ENCODE measurements around the gene TPH1.

TPH1 gene

GRCh38 chr11:18022419-18022818, 23.6 kb downstream of the TPH1 start:
- H3K4me2 ChIP-seq (ENCODE audit: low read depth, low read length) = no peak overlapping the region
- H3K4me1 ChIP-seq (ENCODE audit: low read length) = peaks cover 5% of the 10 kb centered on the region
- H3K9ac ChIP-seq (ENCODE audit: low read length) = no peak overlapping the region
- H3K9me3 ChIP-seq (replicated peaks; ENCODE audit: insufficient read depth, low read length) = no peaks in the 10 kb centered on the region
- H3K27me3 ChIP-seq (replicated peaks; ENCODE audit: insufficient read depth, low read length) = no peaks in the 10 kb centered on the region
- DNase-seq = no peak
- no peaks in the 10 kb centered on the region for H3F3A ChIP-seq (ENCODE audit: insufficient read depth, low read length)
- no peaks in the 10 kb centered on the region for H4K20me1 ChIP-seq (ENCODE audit: insufficient read depth, low read length)
- H3K36me3 ChIP-seq (replicated peaks; ENCODE audit: insufficient read depth, low read length) = no peaks in the 10 kb centered on the region
- TF ChIP-seq CTCF (IDR thresholded peaks at IDR 0.05; ENCODE audit: low read length) (no peak), EZH2phosphoT487 (IDR thresholded peaks at IDR 0.05; ENCODE audit: low read length) (no peak), EZH2 (optimal IDR thresholded peaks at IDR 0.05; ENCODE audit: low read depth, low read length) (no peak)
- H3K27ac ChIP-seq (ENCODE audit: low read length) = no peak overlapping the region
- H3K79me2 ChIP-seq (ENCODE audit: low read length) = no peaks in the 10 kb centered on the region
- no peak overlapping the region for H2AFZ ChIP-seq (ENCODE audit: low read length)
- H3K9me2 ChIP-seq (replicated peaks; ENCODE audit: insufficient read depth, low read length) = no peaks in the 10 kb centered on the region
- H3K4me3 ChIP-seq (ENCODE audit: low read length) = no peak overlapping the region

GRCh38 chr11:18019650-18020049, 26.4 kb downstream of the TPH1 start:
- H3K9me2 ChIP-seq (replicated peaks; ENCODE audit: insufficient read depth, low read length) = no peaks in the 10 kb centered on the region
- H4K20me1 ChIP-seq (ENCODE audit: insufficient read depth, low read length) = no peaks in the 10 kb centered on the region
- no peak overlapping the region for H3K9ac ChIP-seq (ENCODE audit: low read length)
- no peaks in the 10 kb centered on the region for H3K36me3 ChIP-seq (replicated peaks; ENCODE audit: insufficient read depth, low read length)
- H3K27me3 ChIP-seq (replicated peaks; ENCODE audit: insufficient read depth, low read length) = no peaks in the 10 kb centered on the region
- no peak overlapping the region for H2AFZ ChIP-seq (ENCODE audit: low read length)
- TF ChIP-seq EZH2 (optimal IDR thresholded peaks at IDR 0.05; ENCODE audit: low read depth, low read length) (no peak), EZH2phosphoT487 (IDR thresholded peaks at IDR 0.05; ENCODE audit: low read length) (no peak), CTCF (IDR thresholded peaks at IDR 0.05; ENCODE audit: low read length) (no peak)
- H3K4me3 ChIP-seq (ENCODE audit: low read length) = no peak overlapping the region
- H3K27ac ChIP-seq (ENCODE audit: low read length) = no peak overlapping the region
- no peak overlapping the region for H3K4me2 ChIP-seq (ENCODE audit: low read depth, low read length)
- no peaks in the 10 kb centered on the region for H3K79me2 ChIP-seq (ENCODE audit: low read length)
- H3K9me3 ChIP-seq (replicated peaks; ENCODE audit: insufficient read depth, low read length) = no peaks in the 10 kb centered on the region
- no peaks in the 10 kb centered on the region for H3K4me1 ChIP-seq (ENCODE audit: low read length)
- no peak for DNase-seq
- no peaks in the 10 kb centered on the region for H3F3A ChIP-seq (ENCODE audit: insufficient read depth, low read length)

- Histone ChIP-seq H3K79me2 (ENCODE audit: low read length) (peaks cover 6% of the 10 kb centered on the region; the same call in 1 of the 2 replicates), H3K4me3 (ENCODE audit: low read length) (no peak overlapping the region), H3K4me2 (ENCODE audit: low read depth, low read length) (no peak overlapping the region), H3K9me3 (replicated peaks; ENCODE audit: insufficient read depth, low read length) (no peaks in the 10 kb centered on the region), H2AFZ (ENCODE audit: low read length) (no peak overlapping the region), H3K27me3 (replicated peaks; ENCODE audit: insufficient read depth, low read length) (no peaks in the 10 kb centered on the region), H3K9ac (ENCODE audit: low read length) (no peak overlapping the region), H3F3A (ENCODE audit: insufficient read depth, low read length) (0 out of 2 replicates have a peak, but pooled peaks cover 4% of the 10 kb centered on the region), H3K27ac (ENCODE audit: low read length) (no peak overlapping the region), H3K36me3 (replicated peaks; ENCODE audit: insufficient read depth, low read length) (no peaks in the 10 kb centered on the region), H3K9me2 (replicated peaks; ENCODE audit: insufficient read depth, low read length) (no peaks in the 10 kb centered on the region), H4K20me1 (ENCODE audit: insufficient read depth, low read length) (no peaks in the 10 kb centered on the region), H3K4me1 (ENCODE audit: low read length) (peaks cover 5% of the 10 kb centered on the region)
- no peak for TF ChIP-seq CTCF (IDR thresholded peaks at IDR 0.05; ENCODE audit: low read length)
- TF ChIP-seq EZH2phosphoT487 (IDR thresholded peaks at IDR 0.05; ENCODE audit: low read length) = no peak
- TF ChIP-seq EZH2 (optimal IDR thresholded peaks at IDR 0.05; ENCODE audit: low read depth, low read length) = no peak
- DNase-seq = no peak
These were observed 29.3 kb downstream of the TPH1 start for GRCh38 chr11:18016789-18017188.
